Neural progenitor cell (in vitro differentiated cells): ENCODE measurements around the gene HMG20A.

Experiments
- CTCF ChIP-seq: fragments of 200-600 bp; sonication (generic); IDR thresholded peaks from 2 replicates; pipeline ENCODE4 v1.5.1; 2017; ENCODE audit warnings: antibody characterized with exemption, mild to moderate bottlenecking
- EZH2 ChIP-seq: fragments of 200-600 bp; sonication (generic); IDR thresholded peaks from 2 replicates; pipeline ENCODE4 v1.6.1; 2017; ENCODE audit warnings: antibody characterized with exemption, mild to moderate bottlenecking, moderate library complexity

GRCh38 chr15:77528968-77529319 is 108.3 kb downstream of the HMG20A start:
- no peak for TF ChIP-seq CTCF
- no peak for TF ChIP-seq EZH2
